ENCODE results near the gene ARID5B.

The ARID5B gene

GRCh38 chr10:62000726-62001125 is 99.2 kb downstream of the ARID5B start:
- FAIRE-seq (no peak), DNase-seq (ENCODE audit: extremely low spot score, insufficient read length, low read depth) (no peak)

- FAIRE-seq = peak; percentile 47
- DNase-seq (ENCODE audit: extremely low spot score, insufficient read length, low read depth) = no peak
Observed at GRCh38 chr10:62001898-62002297, 100.4 kb downstream of the ARID5B start.

GRCh38 chr10:62002753-62003152 is 101.3 kb downstream of the ARID5B start:
- FAIRE-seq = no peak
- no peak for DNase-seq (ENCODE audit: extremely low spot score, insufficient read length, low read depth)

GRCh38 chr10:62004042-62004441 is 102.5 kb downstream of the ARID5B start:
- DNase-seq (ENCODE audit: extremely low spot score, insufficient read length, low read depth) (no peak), FAIRE-seq (no peak)

- FAIRE-seq (no peak), DNase-seq (ENCODE audit: extremely low spot score, insufficient read length, low read depth) (no peak)
Observed at GRCh38 chr10:62005281-62005680, 103.8 kb downstream of the ARID5B start.

- DNase-seq (ENCODE audit: extremely low spot score, insufficient read length, low read depth) (no peak), FAIRE-seq (no peak)
Observed at GRCh38 chr10:62005687-62006086, 104.2 kb downstream of the ARID5B start.

- FAIRE-seq (no peak), DNase-seq (ENCODE audit: extremely low spot score, insufficient read length, low read depth) (no peak)
Observed at GRCh38 chr10:62007145-62007544, 105.6 kb downstream of the ARID5B start.

- DNase-seq (ENCODE audit: extremely low spot score, insufficient read length, low read depth) = no peak
- no peak for FAIRE-seq
Observed at GRCh38 chr10:62008196-62008595, 106.7 kb downstream of the ARID5B start.

- DNase-seq (ENCODE audit: extremely low spot score, insufficient read length, low read depth) = no peak
- no peak for FAIRE-seq
Observed at GRCh38 chr10:62008946-62009345, 107.4 kb downstream of the ARID5B start.

- no peak for DNase-seq (ENCODE audit: extremely low spot score, insufficient read length, low read depth)
- no peak for FAIRE-seq
Observed at GRCh38 chr10:62010366-62010765, 108.9 kb downstream of the ARID5B start.

- no peak for DNase-seq (ENCODE audit: extremely low spot score, insufficient read length, low read depth)
Observed at GRCh38 chr10:62011558-62011957, 110.1 kb downstream of the ARID5B start.

GRCh38 chr10:62012318-62012717 is 110.8 kb downstream of the ARID5B start:
- no peak for DNase-seq (ENCODE audit: extremely low spot score, insufficient read length, low read depth)
- no peak for FAIRE-seq

More at GRCh38 chr10:62011558-62011957, 110.1 kb downstream of the ARID5B start:
- no peak for FAIRE-seq

- FAIRE-seq (no peak), DNase-seq (ENCODE audit: extremely low spot score, insufficient read length, low read depth) (no peak)
Observed at GRCh38 chr10:62014510-62014909, 113.0 kb downstream of the ARID5B start.

GRCh38 chr10:62015994-62016393 is 114.5 kb downstream of the ARID5B start:
- FAIRE-seq = no peak

GRCh38 chr10:62016623-62017490 is 115.4 kb downstream of the ARID5B start:
- no peak for DNase-seq (ENCODE audit: extremely low spot score, insufficient read length, low read depth)
- FAIRE-seq = peak; percentile 76

More at GRCh38 chr10:62015994-62016393, 114.5 kb downstream of the ARID5B start:
- DNase-seq (ENCODE audit: extremely low spot score, insufficient read length, low read depth) = no peak

- DNase-seq (ENCODE audit: extremely low spot score, insufficient read length, low read depth) (no peak), FAIRE-seq (peak; percentile 9)
Observed at GRCh38 chr10:62017491-62017870, 116.0 kb downstream of the ARID5B start.

GRCh38 chr10:62018131-62018911 is 116.8 kb downstream of the ARID5B start:
- FAIRE-seq (peak; percentile 73), DNase-seq (ENCODE audit: extremely low spot score, insufficient read length, low read depth) (no peak)

- FAIRE-seq = peak; percentile 63
- no peak for DNase-seq (ENCODE audit: extremely low spot score, insufficient read length, low read depth)
Observed at GRCh38 chr10:62019013-62019684, 117.7 kb downstream of the ARID5B start.

GRCh38 chr10:62019685-62020359 is 118.3 kb downstream of the ARID5B start:
- DNase-seq (ENCODE audit: extremely low spot score, insufficient read length, low read depth) = no peak
- FAIRE-seq = peak; percentile 62

GRCh38 chr10:62021128-62021665 is 119.7 kb downstream of the ARID5B start:
- FAIRE-seq = peak; percentile 38
- DNase-seq (ENCODE audit: extremely low spot score, insufficient read length, low read depth) = no peak
